ENCODE data around the gene OR52N5. TPM values are rescaled to one million over a fixed set of nuclear protein-coding genes. Genes with fewer than 3 reads are reported as not detected.
A peak's percentile ranks its signal among the peaks of the same experiment; 100 is the strongest.

OR52N5 gene
- total and polyA plus RNA-seq, 9 donors: not detected

DNA sequence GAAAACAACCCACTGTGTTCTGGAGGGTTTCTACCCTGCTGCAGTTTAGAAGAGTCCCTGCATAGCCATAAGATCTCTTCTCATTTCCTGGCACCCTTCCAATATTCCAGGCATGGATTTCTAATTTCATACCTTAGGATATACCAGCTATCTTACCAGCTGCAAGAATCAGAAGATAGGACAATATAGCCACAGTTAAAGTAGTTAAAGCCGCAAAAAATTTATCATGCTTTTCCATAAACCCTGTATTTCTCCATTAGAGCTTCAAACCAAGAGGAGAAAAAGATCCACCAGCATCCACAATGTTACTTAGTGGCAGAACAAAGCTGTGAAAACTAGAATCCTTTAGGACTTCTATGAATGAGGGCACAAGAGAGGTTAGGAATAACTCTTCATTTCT, 55.5 kb downstream of the OR52N5 start:
- no CpG with 5 or more reads among the region's 1 CpG for WGBS (ENCODE audit: insufficient coverage)
- no peaks in the 10 kb centered on the region for H3K9me3 ChIP-seq (replicated peaks; ENCODE audit: control insufficient read depth, low read depth, low read length)
- H3K27me3 ChIP-seq (ENCODE audit: control insufficient read depth, insufficient read depth, low read length): no peaks in the 10 kb centered on the region
- no peaks in the 10 kb centered on the region for H3K4me1 ChIP-seq (ENCODE audit: control insufficient read depth, insufficient read depth, low read length)
- no peak overlapping the region for H3K27ac ChIP-seq (ENCODE audit: low read length)
- H3K36me3 ChIP-seq (ENCODE audit: control insufficient read depth, insufficient read depth, low read length): no peaks in the 10 kb centered on the region
- no peak overlapping the region for H3K4me3 ChIP-seq (ENCODE audit: low read length)
- peak; percentile 5 for DNase-seq

DNA sequence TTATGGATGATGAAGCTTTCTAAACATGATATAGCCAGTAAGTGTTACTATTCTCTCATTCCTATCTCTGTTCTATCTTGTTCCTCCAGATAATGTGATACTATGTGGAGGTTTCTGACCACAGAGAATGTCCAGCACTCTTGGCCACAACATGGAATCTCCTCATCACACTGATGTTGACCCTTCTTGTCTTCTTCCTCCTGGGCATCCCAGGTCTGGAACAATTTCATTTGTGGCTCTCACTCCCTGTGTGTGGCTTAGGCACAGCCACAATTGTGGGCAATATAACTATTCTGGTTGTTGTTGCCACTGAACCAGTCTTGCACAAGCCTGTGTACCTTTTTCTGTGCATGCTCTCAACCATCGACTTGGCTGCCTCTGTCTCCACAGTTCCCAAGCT, 56.8 kb downstream of the OR52N5 start:
- DNase-seq: no peak
- no peak overlapping the region for H3K4me3 ChIP-seq (ENCODE audit: low read length)
- H3K27ac ChIP-seq (ENCODE audit: low read length): no peak overlapping the region
- H3K4me1 ChIP-seq (ENCODE audit: control insufficient read depth, insufficient read depth, low read length): no peaks in the 10 kb centered on the region
- H3K27me3 ChIP-seq (ENCODE audit: control insufficient read depth, insufficient read depth, low read length): no peaks in the 10 kb centered on the region
- WGBS (ENCODE audit: insufficient coverage): 96% methylated on average over 1 of the region's 1 CpG
- no peaks in the 10 kb centered on the region for H3K9me3 ChIP-seq (replicated peaks; ENCODE audit: control insufficient read depth, low read depth, low read length)
- H3K36me3 ChIP-seq (ENCODE audit: control insufficient read depth, insufficient read depth, low read length): no peaks in the 10 kb centered on the region

Other genes with a start within 250 kb of the OR52N5 start
- 0.22 TPM for gene OR52H1, start 234.8 kb downstream of the OR52N5 start, total RNA-seq
- not detected for gene OR52H1, start 234.8 kb downstream of the OR52N5 start, polyA plus RNA-seq (ENCODE audit: insufficient read depth in 1 of 8, insufficient read length in 8 of 8, low replicate concordance in 1 of 8)
- gene OR52B6, start 202.5 kb downstream of the OR52N5 start, total RNA-seq: not detected
- gene OR52B6, start 202.5 kb downstream of the OR52N5 start, polyA plus RNA-seq (ENCODE audit: insufficient read depth in 1 of 8, insufficient read length in 8 of 8, low replicate concordance in 1 of 8): not detected
- gene TRIM6, start 186.7 kb downstream of the OR52N5 start, total RNA-seq: 1.5 TPM
- 1 to 10 TPM; 1.1 to 3.4 (median 1.3) TPM for gene TRIM6, start 186.7 kb downstream of the OR52N5 start, polyA plus RNA-seq (ENCODE audit: insufficient read depth in 1 of 8, insufficient read length in 8 of 8, low replicate concordance in 1 of 8)
- gene TRIM34, start 158.4 kb downstream of the OR52N5 start, total RNA-seq: 6.4 TPM
- 1 to 10 TPM; 2.9 to 6.0 (median 4.6) TPM for gene TRIM34, start 158.4 kb downstream of the OR52N5 start, polyA plus RNA-seq (ENCODE audit: insufficient read depth in 1 of 8, insufficient read length in 8 of 8, low replicate concordance in 1 of 8)
- 14.0 TPM for gene TRIM5, start 98.3 kb downstream of the OR52N5 start, total RNA-seq
- gene TRIM5, start 98.3 kb downstream of the OR52N5 start, polyA plus RNA-seq (ENCODE audit: insufficient read depth in 1 of 8, insufficient read length in 8 of 8, low replicate concordance in 1 of 8): 10 to 100 TPM; 11.4 to 18.6 (median 13.6) TPM
- gene TRIM22, start 93.6 kb downstream of the OR52N5 start, total RNA-seq: 8.2 TPM
- 10 to 100 TPM in 4 of 8 donors, 1 to 10 TPM in 4; 6.7 to 12.1 (median 9.7) TPM for gene TRIM22, start 93.6 kb downstream of the OR52N5 start, polyA plus RNA-seq (ENCODE audit: insufficient read depth in 1 of 8, insufficient read length in 8 of 8, low replicate concordance in 1 of 8)
- not detected for gene OR56B1, start 46.9 kb downstream of the OR52N5 start, total RNA-seq
- under 1 TPM in 1 of 8 donors, not detected in 7; 0.08 TPM for gene OR56B1, start 46.9 kb downstream of the OR52N5 start, polyA plus RNA-seq (ENCODE audit: insufficient read depth in 1 of 8, insufficient read length in 8 of 8, low replicate concordance in 1 of 8)
- gene OR52N4, start 29.1 kb downstream of the OR52N5 start, total RNA-seq: not detected
- gene OR52N4, start 29.1 kb downstream of the OR52N5 start, polyA plus RNA-seq (ENCODE audit: insufficient read depth in 1 of 8, insufficient read length in 8 of 8, low replicate concordance in 1 of 8): under 1 TPM in 4 of 8 donors, not detected in 4; 0.12 to 0.24 (median 0.18) TPM
- gene OR52N1, start 7.9 kb upstream of the OR52N5 start, total RNA-seq: not detected
- gene OR52N1, start 7.9 kb upstream of the OR52N5 start, polyA plus RNA-seq (ENCODE audit: insufficient read depth in 1 of 8, insufficient read length in 8 of 8, low replicate concordance in 1 of 8): not detected
- gene OR52N2, start 25.6 kb upstream of the OR52N5 start, total RNA-seq: not detected
- gene OR52N2, start 25.6 kb upstream of the OR52N5 start, polyA plus RNA-seq (ENCODE audit: insufficient read depth in 1 of 8, insufficient read length in 8 of 8, low replicate concordance in 1 of 8): not detected
- not detected for gene OR52E6, start 58.5 kb upstream of the OR52N5 start, total RNA-seq
- not detected for gene OR52E6, start 58.5 kb upstream of the OR52N5 start, polyA plus RNA-seq (ENCODE audit: insufficient read depth in 1 of 8, insufficient read length in 8 of 8, low replicate concordance in 1 of 8)
- gene OR52E8, start 74.3 kb upstream of the OR52N5 start, total RNA-seq: not detected
- not detected for gene OR52E8, start 74.3 kb upstream of the OR52N5 start, polyA plus RNA-seq (ENCODE audit: insufficient read depth in 1 of 8, insufficient read length in 8 of 8, low replicate concordance in 1 of 8)
- gene OR52E4, start 97.3 kb upstream of the OR52N5 start, total RNA-seq: not detected
- not detected for gene OR52E4, start 97.3 kb upstream of the OR52N5 start, polyA plus RNA-seq (ENCODE audit: insufficient read depth in 1 of 8, insufficient read length in 8 of 8, low replicate concordance in 1 of 8)
- not detected for gene OR52E5, start 109.9 kb upstream of the OR52N5 start, total RNA-seq
- not detected for gene OR52E5, start 109.9 kb upstream of the OR52N5 start, polyA plus RNA-seq (ENCODE audit: insufficient read depth in 1 of 8, insufficient read length in 8 of 8, low replicate concordance in 1 of 8)
- gene OR56A3, start 158.9 kb upstream of the OR52N5 start, total RNA-seq: not detected
- gene OR56A3, start 158.9 kb upstream of the OR52N5 start, polyA plus RNA-seq (ENCODE audit: insufficient read depth in 1 of 8, insufficient read length in 8 of 8, low replicate concordance in 1 of 8): not detected
- not detected for gene OR56A5, start 185.1 kb upstream of the OR52N5 start, total RNA-seq
- gene OR56A5, start 185.1 kb upstream of the OR52N5 start, polyA plus RNA-seq (ENCODE audit: insufficient read depth in 1 of 8, insufficient read length in 8 of 8, low replicate concordance in 1 of 8): under 1 TPM in 1 of 8 donors, not detected in 7; 0.39 TPM
- gene OR52L1, start 203.6 kb upstream of the OR52N5 start, total RNA-seq: not detected
- gene OR52L1, start 203.6 kb upstream of the OR52N5 start, polyA plus RNA-seq (ENCODE audit: insufficient read depth in 1 of 8, insufficient read length in 8 of 8, low replicate concordance in 1 of 8): not detected
- under 0.01 TPM for gene OR56A4, start 223.6 kb upstream of the OR52N5 start, total RNA-seq
- gene OR56A4, start 223.6 kb upstream of the OR52N5 start, polyA plus RNA-seq (ENCODE audit: insufficient read depth in 1 of 8, insufficient read length in 8 of 8, low replicate concordance in 1 of 8): under 1 TPM in 2 of 8 donors, not detected in 6; 0.06 to 0.07 TPM
- not detected for gene OR56A1, start 247.4 kb upstream of the OR52N5 start, total RNA-seq
- gene OR56A1, start 247.4 kb upstream of the OR52N5 start, polyA plus RNA-seq (ENCODE audit: insufficient read depth in 1 of 8, insufficient read length in 8 of 8, low replicate concordance in 1 of 8): under 1 TPM in 1 of 8 donors, not detected in 7; 0.06 TPM